A673 (cell line): ENCODE data around the gene TMEM178B. TPM values are rescaled to one million over a fixed set of nuclear protein-coding genes. Genes with fewer than 3 reads are reported as not detected.

Experiments used
- BruUV-seq: library from RNA; stranded (reverse); fragments of 400-500 nt; replicated peaks from 2 replicates; lab custom pipeline; 2021; lab: Mats Ljungman, UMichigan
- CTCF ChIA-PET: fragments of 300-600 bp; sonication (Branson Sonifier 250); formaldehyde crosslinking; loops from one replicate; lab custom pipeline; 2022; ENCODE audit warnings: antibody characterized with exemption; lab: Charles Lee
- POLR2A ChIA-PET: fragments of 300-600 bp; sonication (Branson Sonifier 250); formaldehyde crosslinking; loops from one replicate; lab custom pipeline; 2022; ENCODE audit warnings: antibody characterized with exemption; ENCODE audit not compliant: low non-redundant PET; lab: Charles Lee
- DNase-seq: peaks from one replicate; pipeline ENCODE4 v3.0.0-alpha.2; 2015; ENCODE audit warnings: low spot score
- H3K27ac ChIP-seq: fragments of 200-600 bp; sonication (generic); 2 replicates; pipeline ENCODE4 v1.5.1; 2016; ENCODE audit warnings: mixed run types, low read depth, mild to moderate bottlenecking, mixed read lengths, antibody characterized with exemption, low read length; ENCODE audit not compliant: poor library complexity, severe bottlenecking
- H3K27me3 ChIP-seq: fragments of 200-600 bp; sonication (generic); replicated peaks from 2 replicates; pipeline ENCODE4 v1.6.1; 2017; ENCODE audit warnings: mixed run types, low read depth, mild to moderate bottlenecking, mixed read lengths, antibody characterized with exemption, low read length; ENCODE audit not compliant: insufficient read depth, poor library complexity
- H3K36me3 ChIP-seq: fragments of 200-600 bp; sonication (generic); 2 replicates; pipeline ENCODE4 v1.6.1; 2016; ENCODE audit warnings: mixed run types, mild to moderate bottlenecking, mixed read lengths, antibody characterized with exemption, low read length; ENCODE audit not compliant: insufficient read depth, poor library complexity, severe bottlenecking
- H3K4me1 ChIP-seq: fragments of 200-600 bp; sonication (generic); 2 replicates; pipeline ENCODE4 v1.6.1; 2017; ENCODE audit warnings: mixed run types, mild to moderate bottlenecking, mixed read lengths, antibody characterized with exemption, low read length; ENCODE audit not compliant: insufficient read depth, poor library complexity, severe bottlenecking
- H3K4me3 ChIP-seq: fragments of 200-600 bp; sonication (generic); 2 replicates; pipeline ENCODE4 v1.5.1; 2016; ENCODE audit warnings: low read depth, mixed run types, mild to moderate bottlenecking, mixed read lengths, low read length; ENCODE audit not compliant: poor library complexity, severe bottlenecking
- H3K9me3 ChIP-seq: fragments of 200-600 bp; sonication (generic); 2 replicates; pipeline ENCODE4 v1.6.1; 2016; ENCODE audit warnings: mixed run types, low read depth, mild to moderate bottlenecking, mixed read lengths, antibody characterized with exemption, low read length; ENCODE audit not compliant: poor library complexity, severe bottlenecking
- EZH2 ChIP-seq: fragments of 200-600 bp; sonication (generic); IDR thresholded peaks from 2 replicates; pipeline ENCODE4 v1.6.1; 2017; ENCODE audit warnings: borderline replicate concordance, low read depth, mild to moderate bottlenecking, mixed read lengths, antibody characterized with exemption, low read length; ENCODE audit not compliant: poor library complexity, severe bottlenecking
- intact Hi-C: fragments of 100-400 bp; cut with micrococcal nuclease; formaldehyde crosslinking; loops from one replicate; pipeline ENCODE4 v1.10.0; 2022; ENCODE audit not compliant: unreplicated experiment
- total RNA-seq: library from RNA; stranded (reverse); gene quantifications from 2 replicates; pipeline ENCODE4 v1.2.3, GENCODE V29; 2021
- TF ChIP-seq, protein P1 (sequence below): fragments of 300-800, 200-600 bp; sonication (generic); conservative IDR thresholded peaks from 2 replicates; pipeline ENCODE4 v1.5.1; 2017; ENCODE audit warnings: low read depth, mild to moderate bottlenecking, antibody characterized with exemption, low read length, moderate library complexity, mixed read lengths

The TMEM178B gene
- total RNA-seq, 1 experiment from 2014 or later = 2.8 TPM

DNA sequence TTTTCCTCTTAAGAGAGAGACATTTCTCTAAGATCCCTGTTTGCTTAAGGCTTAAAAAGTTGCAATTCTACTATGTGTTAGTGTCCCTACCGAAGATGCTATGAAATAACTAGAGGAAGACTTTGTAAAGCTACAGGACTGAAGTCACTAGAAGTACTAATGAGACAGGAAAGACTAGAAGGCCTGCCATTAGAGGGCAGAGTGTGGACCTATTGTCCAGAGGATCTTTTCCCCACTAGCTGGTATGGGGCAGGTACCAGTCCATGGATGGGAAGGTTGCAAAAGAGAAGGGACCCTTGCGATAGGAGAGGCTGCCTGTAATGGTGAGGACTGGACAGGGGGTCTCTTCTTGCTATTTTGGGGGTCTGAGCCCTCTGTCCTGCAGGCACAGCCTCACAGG, 178.1 kb downstream of the TMEM178B start:
- no TSS peak for BruUV-seq
- no peaks in the 10 kb centered on the region for H3K27me3 ChIP-seq
- no peaks in the 10 kb centered on the region for H3K9me3 ChIP-seq
- no peak overlapping the region for H3K27ac ChIP-seq
- no peaks in the 10 kb centered on the region for H3K36me3 ChIP-seq
- no peak for DNase-seq
- TF ChIP-seq, protein P1, sequence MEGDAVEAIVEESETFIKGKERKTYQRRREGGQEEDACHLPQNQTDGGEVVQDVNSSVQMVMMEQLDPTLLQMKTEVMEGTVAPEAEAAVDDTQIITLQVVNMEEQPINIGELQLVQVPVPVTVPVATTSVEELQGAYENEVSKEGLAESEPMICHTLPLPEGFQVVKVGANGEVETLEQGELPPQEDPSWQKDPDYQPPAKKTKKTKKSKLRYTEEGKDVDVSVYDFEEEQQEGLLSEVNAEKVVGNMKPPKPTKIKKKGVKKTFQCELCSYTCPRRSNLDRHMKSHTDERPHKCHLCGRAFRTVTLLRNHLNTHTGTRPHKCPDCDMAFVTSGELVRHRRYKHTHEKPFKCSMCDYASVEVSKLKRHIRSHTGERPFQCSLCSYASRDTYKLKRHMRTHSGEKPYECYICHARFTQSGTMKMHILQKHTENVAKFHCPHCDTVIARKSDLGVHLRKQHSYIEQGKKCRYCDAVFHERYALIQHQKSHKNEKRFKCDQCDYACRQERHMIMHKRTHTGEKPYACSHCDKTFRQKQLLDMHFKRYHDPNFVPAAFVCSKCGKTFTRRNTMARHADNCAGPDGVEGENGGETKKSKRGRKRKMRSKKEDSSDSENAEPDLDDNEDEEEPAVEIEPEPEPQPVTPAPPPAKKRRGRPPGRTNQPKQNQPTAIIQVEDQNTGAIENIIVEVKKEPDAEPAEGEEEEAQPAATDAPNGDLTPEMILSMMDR = no peak
- no peak for TF ChIP-seq EZH2
- no peaks in the 10 kb centered on the region for H3K4me1 ChIP-seq
- no peak overlapping the region for H3K4me3 ChIP-seq
- CTCF ChIA-PET = no interaction called here
- POLR2A ChIA-PET = no interaction called here
- intact Hi-C loops = no loop called here

DNA sequence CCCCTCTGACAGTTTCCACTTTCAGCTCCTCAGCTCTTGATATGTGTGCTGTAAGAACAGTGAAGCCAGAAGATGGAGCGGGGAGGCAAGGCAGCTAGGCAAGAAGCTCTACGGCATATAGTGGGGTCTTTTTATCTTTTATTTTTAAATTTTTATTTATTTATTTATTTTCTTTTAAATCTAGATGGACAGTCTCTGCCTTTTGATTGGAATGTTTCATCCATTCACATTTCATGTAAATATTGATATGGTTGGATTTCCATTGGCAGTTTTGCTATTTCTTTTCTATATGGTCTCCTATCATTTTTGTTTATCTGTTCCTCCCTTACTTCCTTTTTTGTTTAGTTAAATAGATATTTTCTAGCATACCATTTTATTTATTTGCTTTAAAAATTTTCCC, 183.7 kb downstream of the TMEM178B start:
- no peak for DNase-seq
- H3K27me3 ChIP-seq = no peaks in the 10 kb centered on the region
- POLR2A ChIA-PET = no interaction called here
- TF ChIP-seq, protein P1 = no peak
- TF ChIP-seq EZH2 = no peak
- CTCF ChIA-PET = no interaction called here
- no peaks in the 10 kb centered on the region for H3K36me3 ChIP-seq
- no peaks in the 10 kb centered on the region for H3K4me1 ChIP-seq
- no peak overlapping the region for H3K4me3 ChIP-seq
- H3K27ac ChIP-seq = no peak overlapping the region
- H3K9me3 ChIP-seq = no peaks in the 10 kb centered on the region
- no TSS peak for BruUV-seq
- intact Hi-C loops = no loop called here

DNA sequence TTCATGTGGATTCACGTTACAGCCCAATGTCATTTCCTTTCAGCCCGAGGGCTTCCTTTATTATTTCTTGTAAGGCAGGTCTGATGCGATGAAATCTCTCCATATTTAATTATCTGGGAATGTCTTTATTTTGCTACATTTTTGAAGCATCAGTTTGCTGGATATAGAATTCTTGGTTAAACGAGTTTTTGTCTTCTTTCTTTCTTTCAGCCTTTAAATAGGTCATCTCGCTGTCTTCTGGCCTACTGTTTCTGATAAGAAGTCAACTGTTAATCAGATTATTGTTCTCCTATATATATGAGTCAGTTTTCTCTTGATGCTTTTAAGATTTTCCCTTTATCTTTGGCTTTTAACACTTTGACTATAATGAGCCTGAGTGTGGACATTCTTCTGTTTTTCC, 184.7 kb downstream of the TMEM178B start:
- ChIA-PET CTCF (no interaction called here), POLR2A (no interaction called here)
- no peaks in the 10 kb centered on the region for H3K9me3 ChIP-seq
- intact Hi-C loops = no loop called here
- H3K27ac ChIP-seq = no peak overlapping the region
- H3K36me3 ChIP-seq = no peaks in the 10 kb centered on the region
- no peak overlapping the region for H3K4me3 ChIP-seq
- no peaks in the 10 kb centered on the region for H3K27me3 ChIP-seq
- no TSS peak for BruUV-seq
- TF ChIP-seq, protein P1 = no peak
- TF ChIP-seq EZH2 = no peak
- H3K4me1 ChIP-seq = no peaks in the 10 kb centered on the region
- DNase-seq = no peak
